ENCODE results near the gene UVRAG. TPM values are rescaled to one million over a fixed set of nuclear protein-coding genes. Genes with fewer than 3 reads are reported as not detected.

UVRAG gene
- total and polyA plus RNA-seq, 8 donors, result 4.7 to 55.5 (median 20.5) TPM

GRCh38 chr11:76129729-76130128 is 314.7 kb downstream of the UVRAG start:
- DNase-seq, result no peak
- Histone ChIP-seq H3K4me3 (no peak overlapping the region), H3K9me3 (no peaks in the 10 kb centered on the region), H3K27me3 (no peaks in the 10 kb centered on the region), H3K4me1 (peaks cover 7 to 39% (median 12%) of the 10 kb centered on the region in 4 donors), H3K36me3 (peaks cover 0 to 5% (median 4%) of the 10 kb centered on the region in 4 donors), H3K27ac (no peak overlapping the region)
- no peak for TF ChIP-seq EP300 (IDR thresholded peaks at IDR 0.05)
- TF ChIP-seq POLR2A (IDR thresholded peaks at IDR 0.05), result no peak
- no peak for TF ChIP-seq POLR2AphosphoS5 (IDR thresholded peaks at IDR 0.05)
- 95 to 100% (median 97%) methylated on average over 2 of the region's 2 CpGs for WGBS, 5 donors
- intact Hi-C loops (cut with DNase I; ENCODE audit: low total_unique reads), result no loop called here

GRCh38 chr11:76131142-76131541 is 316.1 kb downstream of the UVRAG start:
- no peak overlapping the region for H3K4me3 ChIP-seq
- intact Hi-C loops (cut with DNase I; ENCODE audit: low total_unique reads), result no loop called here
- H3K27ac ChIP-seq, result peak overlapping the region in 1 of 5 donors; percentile 2
- WGBS, 5 donors, result 65 to 76% (median 73%) methylated on average over 2 of the region's 2 CpGs
- no peak for DNase-seq
- TF ChIP-seq EP300 (IDR thresholded peaks at IDR 0.05) (no peak), POLR2A (IDR thresholded peaks at IDR 0.05) (no peak), CTCF (IDR thresholded peaks at IDR 0.05) (no peak), POLR2AphosphoS5 (IDR thresholded peaks at IDR 0.05) (no peak)
- no peaks in the 10 kb centered on the region for H3K9me3 ChIP-seq
- peaks cover 0 to 8% (median 6%) of the 10 kb centered on the region in 4 donors for H3K36me3 ChIP-seq
- H3K27me3 ChIP-seq, result no peaks in the 10 kb centered on the region
- H3K4me1 ChIP-seq, result peaks cover 7 to 39% (median 12%) of the 10 kb centered on the region in 4 donors

GRCh38 chr11:76131671-76132631 is 316.9 kb downstream of the UVRAG start:
- Histone ChIP-seq H3K27ac (peak overlapping the region in 1 of 5 donors; percentile 11), H3K36me3 (peaks cover 0 to 8% (median 7%) of the 10 kb centered on the region in 4 donors), H3K4me1 (peaks cover 7 to 39% (median 12%) of the 10 kb centered on the region in 4 donors), H3K27me3 (no peaks in the 10 kb centered on the region), H3K9me3 (no peaks in the 10 kb centered on the region), H3K4me3 (no peak overlapping the region)
- intact Hi-C loops (cut with DNase I; ENCODE audit: low total_unique reads), result no loop called here
- no peak for DNase-seq
- WGBS, 5 donors, result 48 to 66% (median 55%) methylated on average over 6 of the region's 6 CpGs
- TF ChIP-seq POLR2A (IDR thresholded peaks at IDR 0.05), result no peak
- no peak for TF ChIP-seq CTCF (IDR thresholded peaks at IDR 0.05)
- no peak for TF ChIP-seq EP300 (IDR thresholded peaks at IDR 0.05)
- TF ChIP-seq POLR2AphosphoS5 (IDR thresholded peaks at IDR 0.05), result no peak

- H3K36me3 ChIP-seq, result peaks cover 0 to 24% (median 13%) of the 10 kb centered on the region in 4 donors
- peaks cover 7 to 34% (median 12%) of the 10 kb centered on the region in 4 donors for H3K4me1 ChIP-seq
- TF ChIP-seq EP300 (IDR thresholded peaks at IDR 0.05), result no peak
- TF ChIP-seq POLR2AphosphoS5 (IDR thresholded peaks at IDR 0.05), result no peak
- no peak for TF ChIP-seq POLR2A (IDR thresholded peaks at IDR 0.05)
- no peak for TF ChIP-seq CTCF (IDR thresholded peaks at IDR 0.05)
- H3K9me3 ChIP-seq, result no peaks in the 10 kb centered on the region
- 92 to 100% (median 97%) methylated on average over 3 of the region's 3 CpGs for WGBS, 5 donors
- H3K4me3 ChIP-seq, result no peak overlapping the region
- no peaks in the 10 kb centered on the region for H3K27me3 ChIP-seq
- intact Hi-C loops (cut with DNase I; ENCODE audit: low total_unique reads), result no loop called here
- DNase-seq, result no peak
- no peak overlapping the region for H3K27ac ChIP-seq
Measured at GRCh38 chr11:76134239-76134638, 319.2 kb downstream of the UVRAG start.

Measured in stomach (tissue), 9 donors.